ENCODE results near the gene FAM118B.
A peak's percentile ranks its signal among the peaks of the same experiment; 100 is the strongest.

FAM118B gene

GRCh38 chr11:126173257-126173656 lies 38.3 kb upstream of the FAM118B start:
- H3K27ac ChIP-seq (ENCODE audit: low read length, poor library complexity, severe bottlenecking) = no peak overlapping the region
- no peaks in the 10 kb centered on the region for H3K4me1 ChIP-seq (ENCODE audit: control insufficient read depth, insufficient read depth, low read depth, low read length)
- H3K4ac ChIP-seq (ENCODE audit: low read depth in 1 of 2, low read length in 2 of 2) = no peak overlapping the region
- no peak overlapping the region for H3K4me3 ChIP-seq (ENCODE audit: insufficient read depth in 1 of 2, low read depth in 1 of 2, low read length in 2 of 2)
- WGBS = 94% methylated on average over 9 of the region's 9 CpGs
- no peaks in the 10 kb centered on the region for H3K79me1 ChIP-seq (replicated peaks; ENCODE audit: low read length, poor library complexity, severe bottlenecking)
- H3K27me3 ChIP-seq (ENCODE audit: control insufficient read depth in 1 of 2, insufficient read depth in 1 of 2, low read length in 2 of 2) = peaks cover 0 to 31% of the 10 kb centered on the region in 2 experiments
- H2BK15ac ChIP-seq (ENCODE audit: low read depth, poor library complexity, severe bottlenecking) = no peak overlapping the region
- no peak overlapping the region for H2AK5ac ChIP-seq (ENCODE audit: low read length, severe bottlenecking)
- no peak overlapping the region for H3K14ac ChIP-seq (ENCODE audit: low read length in 2 of 2)
- H2AFZ ChIP-seq (ENCODE audit: low read depth, low read length) = no peak overlapping the region
- no peaks in the 10 kb centered on the region for H3K9me3 ChIP-seq (ENCODE audit: control insufficient read depth, low read length)
- no peak overlapping the region for H2BK5ac ChIP-seq (ENCODE audit: low read depth, low read length, poor library complexity, severe bottlenecking)
- no peak overlapping the region for H3K18ac ChIP-seq (ENCODE audit: low read depth in 1 of 2, low read length in 2 of 2)
- H3K23ac ChIP-seq (ENCODE audit: low read length in 2 of 2) = no peak overlapping the region
- H3K9ac ChIP-seq (ENCODE audit: low read length) = peak overlapping the region; percentile 21
- H4K8ac ChIP-seq (ENCODE audit: low read length) = no peak overlapping the region
- no peaks in the 10 kb centered on the region for H3K36me3 ChIP-seq (ENCODE audit: control insufficient read depth in 1 of 2, insufficient read depth in 2 of 2, low read depth in 1 of 2, low read length in 2 of 2)
- no peak overlapping the region for H2BK12ac ChIP-seq (ENCODE audit: low read length in 2 of 2)
- no peak overlapping the region for H2BK120ac ChIP-seq (ENCODE audit: low read depth, low read length)
- no peak for DNase-seq
- H4K91ac ChIP-seq (ENCODE audit: low read length) = no peak overlapping the region
- H3K4me2 ChIP-seq (ENCODE audit: low read length, poor library complexity, severe bottlenecking) = no peak overlapping the region

GRCh38 chr11:126174816-126175215 lies 36.8 kb upstream of the FAM118B start:
- H2BK12ac ChIP-seq (ENCODE audit: low read length in 2 of 2) = no peak overlapping the region
- no peak overlapping the region for H2AFZ ChIP-seq (ENCODE audit: low read depth, low read length)
- H2BK5ac ChIP-seq (ENCODE audit: low read depth, low read length, poor library complexity, severe bottlenecking) = no peak overlapping the region
- H3K36me3 ChIP-seq (ENCODE audit: control insufficient read depth in 1 of 2, insufficient read depth in 2 of 2, low read depth in 1 of 2, low read length in 2 of 2) = no peaks in the 10 kb centered on the region
- no peak overlapping the region for H3K23ac ChIP-seq (ENCODE audit: low read length in 2 of 2)
- H3K4ac ChIP-seq (ENCODE audit: low read depth in 1 of 2, low read length in 2 of 2) = no peak overlapping the region
- no peak overlapping the region for H4K8ac ChIP-seq (ENCODE audit: low read length)
- H3K18ac ChIP-seq (ENCODE audit: low read depth in 1 of 2, low read length in 2 of 2) = no peak overlapping the region
- no peak overlapping the region for H4K91ac ChIP-seq (ENCODE audit: low read length)
- no peak overlapping the region for H3K14ac ChIP-seq (ENCODE audit: low read length in 2 of 2)
- no peaks in the 10 kb centered on the region for H3K4me1 ChIP-seq (ENCODE audit: control insufficient read depth, insufficient read depth, low read depth, low read length)
- H3K27ac ChIP-seq (ENCODE audit: low read length, poor library complexity, severe bottlenecking) = no peak overlapping the region
- no peak for DNase-seq
- peak overlapping the region; percentile 58 for H3K9ac ChIP-seq (ENCODE audit: low read length)
- H3K27me3 ChIP-seq (ENCODE audit: control insufficient read depth in 1 of 2, insufficient read depth in 1 of 2, low read length in 2 of 2) = peaks cover 0 to 26% of the 10 kb centered on the region in 2 experiments
- H2AK5ac ChIP-seq (ENCODE audit: low read length, severe bottlenecking) = no peak overlapping the region
- no peaks in the 10 kb centered on the region for H3K9me3 ChIP-seq (ENCODE audit: control insufficient read depth, low read length)
- WGBS = 94% methylated on average over 7 of the region's 7 CpGs
- H3K4me2 ChIP-seq (ENCODE audit: low read length, poor library complexity, severe bottlenecking) = no peak overlapping the region
- no peak overlapping the region for H3K4me3 ChIP-seq (ENCODE audit: insufficient read depth in 1 of 2, low read depth in 1 of 2, low read length in 2 of 2)
- no peak overlapping the region for H2BK15ac ChIP-seq (ENCODE audit: low read depth, poor library complexity, severe bottlenecking)
- H2BK120ac ChIP-seq (ENCODE audit: low read depth, low read length) = no peak overlapping the region
- no peaks in the 10 kb centered on the region for H3K79me1 ChIP-seq (replicated peaks; ENCODE audit: low read length, poor library complexity, severe bottlenecking)

GRCh38 chr11:126175393-126175792 lies 36.2 kb upstream of the FAM118B start:
- Histone ChIP-seq H3K4ac (ENCODE audit: low read depth in 1 of 2, low read length in 2 of 2) (no peak overlapping the region), H3K4me1 (ENCODE audit: control insufficient read depth, insufficient read depth, low read depth, low read length) (no peaks in the 10 kb centered on the region), H3K4me2 (ENCODE audit: low read length, poor library complexity, severe bottlenecking) (no peak overlapping the region), H2BK5ac (ENCODE audit: low read depth, low read length, poor library complexity, severe bottlenecking) (no peak overlapping the region), H4K8ac (ENCODE audit: low read length) (no peak overlapping the region), H4K91ac (ENCODE audit: low read length) (no peak overlapping the region), H3K79me1 (replicated peaks; ENCODE audit: low read length, poor library complexity, severe bottlenecking) (no peaks in the 10 kb centered on the region), H3K36me3 (ENCODE audit: control insufficient read depth in 1 of 2, insufficient read depth in 2 of 2, low read depth in 1 of 2, low read length in 2 of 2) (no peaks in the 10 kb centered on the region), H3K27me3 (ENCODE audit: control insufficient read depth in 1 of 2, insufficient read depth in 1 of 2, low read length in 2 of 2) (peaks cover 0 to 26% of the 10 kb centered on the region in 2 experiments), H3K4me3 (ENCODE audit: insufficient read depth in 1 of 2, low read depth in 1 of 2, low read length in 2 of 2) (no peak overlapping the region), H3K9ac (ENCODE audit: low read length) (peak overlapping the region; percentile 58), H3K9me3 (ENCODE audit: control insufficient read depth, low read length) (no peaks in the 10 kb centered on the region), H2BK12ac (ENCODE audit: low read length in 2 of 2) (no peak overlapping the region), H2AFZ (ENCODE audit: low read depth, low read length) (no peak overlapping the region), H2AK5ac (ENCODE audit: low read length, severe bottlenecking) (no peak overlapping the region), H3K23ac (ENCODE audit: low read length in 2 of 2) (no peak overlapping the region), H3K27ac (ENCODE audit: low read length, poor library complexity, severe bottlenecking) (no peak overlapping the region), H2BK15ac (ENCODE audit: low read depth, poor library complexity, severe bottlenecking) (no peak overlapping the region), H3K14ac (ENCODE audit: low read length in 2 of 2) (no peak overlapping the region), H3K18ac (ENCODE audit: low read depth in 1 of 2, low read length in 2 of 2) (no peak overlapping the region), H2BK120ac (ENCODE audit: low read depth, low read length) (no peak overlapping the region)
- no peak for DNase-seq
- 88% methylated on average over 15 of the region's 15 CpGs for WGBS

GRCh38 chr11:126176853-126177470 lies 34.6 kb upstream of the FAM118B start:
- H3K14ac ChIP-seq (ENCODE audit: low read length in 2 of 2) = no peak overlapping the region
- no peak overlapping the region for H3K4me3 ChIP-seq (ENCODE audit: insufficient read depth in 1 of 2, low read depth in 1 of 2, low read length in 2 of 2)
- H3K4me2 ChIP-seq (ENCODE audit: low read length, poor library complexity, severe bottlenecking) = no peak overlapping the region
- no peak overlapping the region for H2BK15ac ChIP-seq (ENCODE audit: low read depth, poor library complexity, severe bottlenecking)
- no peak overlapping the region for H2AK5ac ChIP-seq (ENCODE audit: low read length, severe bottlenecking)
- no peak overlapping the region for H3K18ac ChIP-seq (ENCODE audit: low read depth in 1 of 2, low read length in 2 of 2)
- no peak overlapping the region for H2AFZ ChIP-seq (ENCODE audit: low read depth, low read length)
- H3K79me1 ChIP-seq (replicated peaks; ENCODE audit: low read length, poor library complexity, severe bottlenecking) = no peaks in the 10 kb centered on the region
- no peak overlapping the region for H3K4ac ChIP-seq (ENCODE audit: low read depth in 1 of 2, low read length in 2 of 2)
- DNase-seq = no peak
- H3K9ac ChIP-seq (ENCODE audit: low read length) = no peak overlapping the region
- H3K27ac ChIP-seq (ENCODE audit: low read length, poor library complexity, severe bottlenecking) = no peak overlapping the region
- no peak overlapping the region for H4K8ac ChIP-seq (ENCODE audit: low read length)
- peaks cover under 1% of the 10 kb centered on the region for H3K4me1 ChIP-seq (ENCODE audit: control insufficient read depth, insufficient read depth, low read depth, low read length)
- no peak overlapping the region for H4K91ac ChIP-seq (ENCODE audit: low read length)
- H3K27me3 ChIP-seq (ENCODE audit: control insufficient read depth in 1 of 2, insufficient read depth in 1 of 2, low read length in 2 of 2) = peaks cover 0 to 22% of the 10 kb centered on the region in 2 experiments
- no peak overlapping the region for H3K23ac ChIP-seq (ENCODE audit: low read length in 2 of 2)
- H2BK12ac ChIP-seq (ENCODE audit: low read length in 2 of 2) = no peak overlapping the region
- no peak overlapping the region for H2BK5ac ChIP-seq (ENCODE audit: low read depth, low read length, poor library complexity, severe bottlenecking)
- no peaks in the 10 kb centered on the region for H3K9me3 ChIP-seq (ENCODE audit: control insufficient read depth, low read length)
- no peaks in the 10 kb centered on the region for H3K36me3 ChIP-seq (ENCODE audit: control insufficient read depth in 1 of 2, insufficient read depth in 2 of 2, low read depth in 1 of 2, low read length in 2 of 2)
- WGBS = 85% methylated on average over 8 of the region's 8 CpGs
- H2BK120ac ChIP-seq (ENCODE audit: low read depth, low read length) = no peak overlapping the region
